Heart left ventricle (tissue), 16 donors: ENCODE data around the gene EFNA2. TPM values are rescaled to one million over a fixed set of nuclear protein-coding genes. Genes with fewer than 3 reads are reported as not detected.

Source experiments
- ATAC-seq, 4 donors: fragments of 200-7000 bp; cut with Tn5 transposase; one replicate each; pipeline ENCODE4 v1.9.1; 2020 to 2022; ENCODE audit warnings: moderate library complexity in 4 of 4, mild to moderate bottlenecking in 3 of 4, moderate number of reproducible peaks in 1 of 4
- DNase-seq, 5 donors: peaks; one replicate each; pipeline ENCODE4 v3.0.0-alpha.2; 2020
- H3K27ac ChIP-seq, 12 donors: fragments of 200-600 bp; sonication (generic) in 4 of 12; one replicate each; pipeline versions ENCODE4 v1.5.0 to v1.8.0; 2016 to 2022; ENCODE audit warnings: mild to moderate bottlenecking in 2 of 12
- H3K27me3 ChIP-seq, 9 donors: fragments of 200-600 bp; sonication (generic) in 2 of 9; one replicate each; pipeline versions ENCODE4 v1.5.1 to v1.8.0; 2016 to 2022; ENCODE audit warnings: mild to moderate bottlenecking in 3 of 9
- H3K36me3 ChIP-seq, 9 donors: fragments of 200-600 bp; sonication (generic) in 2 of 9; one replicate each; pipeline versions ENCODE4 v1.5.0 to v1.8.0; 2018 to 2022; ENCODE audit warnings: mild to moderate bottlenecking in 2 of 9
- H3K4me1 ChIP-seq, 12 donors: fragments of 200-600 bp; sonication (generic) in 4 of 12; one replicate each; pipeline versions ENCODE4 v1.5.0 to v1.8.0; 2016 to 2022; ENCODE audit warnings: mild to moderate bottlenecking in 3 of 12
- H3K4me3 ChIP-seq, 12 donors: fragments of 200-600 bp; sonication (generic) in 4 of 12; one replicate each; pipeline versions ENCODE4 v1.5.0 to v1.8.0; 2017 to 2022; ENCODE audit warnings: mild to moderate bottlenecking in 9 of 12, moderate library complexity in 4 of 12
- H3K9me3 ChIP-seq, 12 donors: fragments of 200-600 bp; sonication (generic) in 4 of 12; one replicate each; pipeline versions ENCODE4 v1.5.0 to v1.8.0; 2016 to 2022; ENCODE audit warnings: mild to moderate bottlenecking in 1 of 12
- POLR2A ChIP-seq, 2 donors: fragments of 450-650 bp; IDR thresholded peaks; one replicate each; pipeline ENCODE4 v1.6.1; 2017; ENCODE audit warnings: antibody characterized with exemption in 2 of 2, mild to moderate bottlenecking in 2 of 2, moderate library complexity in 2 of 2
- WGBS, 4 donors: extraction: QIAGEN DNeasy Blood & Tissue Kit in 2 of 4; methylation state at CpG; one replicate each; pipeline versions ENCODE4 v1.1.5 to v1.1.7; 2013 to 2018; 5-methylcytosine and 5-hydroxymethylcytosine counted together
- intact Hi-C, 10 donors: fragments of 100-400 bp; cut with DNase I; formaldehyde crosslinking; loops; one replicate each; pipeline versions ENCODE4 v1.11.1 to v1.14.2; 2022
- polyA plus RNA-seq, 2 donors: library from polyadenylated mRNA; stranded (reverse); fragments of 200-250 nt; gene quantifications; one replicate each; pipeline ENCODE4 v1.2.3, GENCODE V29; 2013
- total RNA-seq, 9 donors: library from RNA; depleted of rRNA in 2 of 9; stranded (reverse); fragments of >200 nt in 2 of 9; fragmentation: NEBNext Ultra II Directional in 3 of 9; extraction: Animal tissue kit (Norgen Biotek cat#: 25700) in 3 of 9; gene quantifications; one replicate each; pipeline versions ENCODE4 v1.1.0 to v1.2.4, GENCODE V29; 2016 to 2023
- TF ChIP-seq, protein P1 (sequence below), 12 donors: fragments of 200-600 bp; sonication (generic) in 4 of 12; IDR thresholded peaks; one replicate each; pipeline versions ENCODE4 v1.5.0 to v1.8.0; 2018 to 2022; ENCODE audit warnings: antibody characterized with exemption in 12 of 12, mild to moderate bottlenecking in 5 of 12
- donor health status: ischemic (EF 13 %, LVEDD 7.1; RV severe dilation, severe dysfunction).
- donor health status: healthy with polysubstance abuse.
- donor health status: DM: no; HTN: yes; CAD: no.
- donor health status: DM: no; HTN: no; CAD: no.
- donor health status: ischemic (EF 25% LVEDD 6.9; RV normal size, moderate dysfunction).
- donor health status: ischemic (EF 25% LVEDD 5.7; RV mildly dilated, moderate dysfunction).
- donor health status: healthy.
- donor health status: DM: yes; HTN: yes; CAD: no.
- donor health status: ischemic (EF 35%, LVEDD 5.7; RV mildly dilated, moderate dysfunction).
- donor health status: nonischemic (EF 11% LVEDD 7.7; RV severe dilation, severe dysfunction).
- donor health status: DM: yes; HTN: yes; CAD: no.
- donor health status: PGD.
- donor health status: ischemic (EF 29% LVEDD 5.4; RV normal size, mild dysfunction).
- donor health status: nonischemic (EF 23%, LVEDD 6.1; RV moderate dilation, normal function).

EFNA2 gene
- total and polyA plus RNA-seq, 11 donors, result not detected

DNA sequence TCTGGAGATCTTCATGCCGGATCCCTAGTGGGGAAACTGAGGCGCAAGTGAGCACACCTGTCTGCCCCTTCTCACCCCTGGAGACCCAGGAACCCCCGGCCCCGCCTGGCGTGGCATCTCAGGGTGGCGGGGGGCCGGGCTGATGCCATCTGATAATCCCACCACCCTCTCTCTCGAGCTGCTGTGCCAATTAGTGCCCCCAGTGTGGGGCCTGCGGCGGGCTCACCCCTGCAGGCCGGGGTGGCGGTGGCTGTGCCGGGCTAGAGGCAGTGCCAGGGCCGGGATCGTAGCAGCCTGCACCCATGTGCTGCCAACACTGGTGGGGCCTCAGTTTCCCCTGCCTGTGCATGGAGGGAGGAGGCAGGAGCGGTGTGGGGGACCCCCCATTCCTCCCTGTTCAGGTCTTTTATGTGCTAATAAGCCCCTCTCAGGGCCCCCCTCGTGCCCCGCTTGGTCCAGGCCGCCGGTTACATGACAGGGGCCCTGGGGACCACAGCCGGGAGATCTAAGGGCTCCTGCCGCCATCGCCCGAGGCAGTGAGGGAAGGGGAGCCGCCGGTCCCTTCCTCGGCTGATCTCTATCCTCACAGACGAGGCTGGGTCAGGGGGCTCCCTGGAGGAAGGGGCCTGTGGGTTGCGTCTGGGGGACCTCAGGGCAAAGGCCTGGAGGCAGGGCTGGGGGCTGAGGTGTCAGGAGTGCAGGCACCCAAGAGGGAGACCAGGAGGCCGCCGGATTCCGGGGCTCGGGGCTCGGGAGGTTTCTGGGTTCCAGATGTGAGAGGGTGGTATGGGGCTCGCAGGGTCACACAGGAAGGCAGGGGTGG lies 8.3 kb downstream of the EFNA2 start:
- ATAC-seq (no peak), DNase-seq (no peak)
- Histone ChIP-seq H3K9me3 (no peaks in the 10 kb centered on the region), H3K4me3 (no peak overlapping the region), H3K4me1 (peaks cover 0 to 11% (median 1%) of the 10 kb centered on the region in 12 donors), H3K27me3 (peaks cover 9 to 66% (median 37%) of the 10 kb centered on the region in 9 donors), H3K36me3 (no peaks in the 10 kb centered on the region), H3K27ac (no peak overlapping the region)
- intact Hi-C loops, result no loop called here
- no peak for TF ChIP-seq POLR2A (IDR thresholded peaks at IDR 0.05)
- TF ChIP-seq, protein P1, sequence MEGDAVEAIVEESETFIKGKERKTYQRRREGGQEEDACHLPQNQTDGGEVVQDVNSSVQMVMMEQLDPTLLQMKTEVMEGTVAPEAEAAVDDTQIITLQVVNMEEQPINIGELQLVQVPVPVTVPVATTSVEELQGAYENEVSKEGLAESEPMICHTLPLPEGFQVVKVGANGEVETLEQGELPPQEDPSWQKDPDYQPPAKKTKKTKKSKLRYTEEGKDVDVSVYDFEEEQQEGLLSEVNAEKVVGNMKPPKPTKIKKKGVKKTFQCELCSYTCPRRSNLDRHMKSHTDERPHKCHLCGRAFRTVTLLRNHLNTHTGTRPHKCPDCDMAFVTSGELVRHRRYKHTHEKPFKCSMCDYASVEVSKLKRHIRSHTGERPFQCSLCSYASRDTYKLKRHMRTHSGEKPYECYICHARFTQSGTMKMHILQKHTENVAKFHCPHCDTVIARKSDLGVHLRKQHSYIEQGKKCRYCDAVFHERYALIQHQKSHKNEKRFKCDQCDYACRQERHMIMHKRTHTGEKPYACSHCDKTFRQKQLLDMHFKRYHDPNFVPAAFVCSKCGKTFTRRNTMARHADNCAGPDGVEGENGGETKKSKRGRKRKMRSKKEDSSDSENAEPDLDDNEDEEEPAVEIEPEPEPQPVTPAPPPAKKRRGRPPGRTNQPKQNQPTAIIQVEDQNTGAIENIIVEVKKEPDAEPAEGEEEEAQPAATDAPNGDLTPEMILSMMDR (IDR thresholded peaks at IDR 0.05), result no peak
- WGBS, 4 donors, result 80 to 85% (median 83%) methylated on average over 23 to 35 of the region's 35 CpGs

DNA sequence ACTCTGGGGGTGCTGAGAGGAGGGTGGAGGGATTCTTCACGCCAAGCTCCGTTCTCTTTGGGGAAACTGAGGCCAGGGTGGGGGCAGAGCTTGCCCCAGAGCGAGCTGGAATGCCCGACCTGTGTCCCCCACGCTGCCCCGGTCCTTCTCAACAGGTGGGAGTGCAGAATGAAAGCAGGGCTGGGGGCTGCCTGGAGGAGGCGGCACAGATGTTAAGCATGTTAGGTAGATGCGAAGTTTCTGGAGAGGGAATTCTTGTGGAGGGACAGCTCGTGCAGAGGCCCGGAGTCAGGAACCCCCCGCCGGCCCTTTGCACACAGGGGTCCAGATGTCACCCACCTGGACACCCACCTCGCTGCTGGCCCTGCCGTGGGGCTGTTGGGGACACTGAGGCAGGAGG lies 9.0 kb downstream of the EFNA2 start:
- intact Hi-C loops, result no loop called here

DNA sequence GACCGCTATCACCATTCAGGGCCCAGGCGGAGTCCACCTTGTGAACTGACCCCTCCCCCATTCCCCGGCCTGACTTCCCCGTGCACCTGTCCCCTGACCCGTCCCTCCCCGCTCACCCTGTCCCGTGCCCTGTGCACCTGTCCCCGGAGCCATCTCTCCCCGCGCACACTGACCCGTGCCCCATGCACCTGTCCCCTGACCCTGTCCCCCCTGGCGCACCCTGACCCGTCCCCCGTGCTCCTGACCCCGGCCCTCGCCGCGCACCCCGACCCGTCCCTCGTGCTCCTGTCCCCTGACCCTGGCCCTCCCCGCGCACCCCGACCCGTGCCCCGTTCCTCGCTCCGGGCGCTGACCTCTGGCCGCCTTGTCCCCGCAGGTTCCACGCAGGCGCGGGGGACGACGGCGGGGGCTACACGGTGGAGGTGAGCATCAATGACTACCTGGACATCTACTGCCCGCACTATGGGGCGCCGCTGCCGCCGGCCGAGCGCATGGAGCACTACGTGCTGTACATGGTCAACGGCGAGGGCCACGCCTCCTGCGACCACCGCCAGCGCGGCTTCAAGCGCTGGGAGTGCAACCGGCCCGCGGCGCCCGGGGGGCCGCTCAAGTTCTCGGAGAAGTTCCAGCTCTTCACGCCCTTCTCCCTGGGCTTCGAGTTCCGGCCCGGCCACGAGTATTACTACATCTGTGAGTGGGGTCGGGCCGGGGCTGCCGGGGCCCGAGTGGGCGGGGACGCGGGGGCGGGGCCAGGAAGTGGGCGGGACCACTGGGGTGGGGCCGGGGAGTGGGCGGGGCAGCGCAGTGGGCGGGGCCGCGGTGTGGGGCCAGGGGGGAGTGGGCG lies 9.7 kb downstream of the EFNA2 start:
- peaks cover 0 to 11% (median 1%) of the 10 kb centered on the region in 12 donors for H3K4me1 ChIP-seq
- no peak for DNase-seq
- intact Hi-C loops, result no loop called here
- peak in 1 of 4 donors; percentile 38 for ATAC-seq
- peak overlapping the region in 3 of 12 donors; percentile 8 to 25 (median 20) for H3K4me3 ChIP-seq
- WGBS, 4 donors, result 16 to 40% (median 27%) methylated on average over 34 to 82 of the region's 82 CpGs
- H3K27me3 ChIP-seq, result peaks cover 5 to 53% (median 37%) of the 10 kb centered on the region in 9 donors
- no peak overlapping the region for H3K27ac ChIP-seq
- no peaks in the 10 kb centered on the region for H3K9me3 ChIP-seq
- no peaks in the 10 kb centered on the region for H3K36me3 ChIP-seq
- TF ChIP-seq, protein P1 (IDR thresholded peaks at IDR 0.05), result no peak
- TF ChIP-seq POLR2A (IDR thresholded peaks at IDR 0.05), result no peak

More for the DNA sequence above, 9.0 kb downstream of the EFNA2 start:
- H3K36me3 ChIP-seq, result no peaks in the 10 kb centered on the region
- peaks cover 0 to 11% (median 1%) of the 10 kb centered on the region in 12 donors for H3K4me1 ChIP-seq
- peaks cover 9 to 60% (median 37%) of the 10 kb centered on the region in 9 donors for H3K27me3 ChIP-seq
- no peak overlapping the region for H3K27ac ChIP-seq
- no peak overlapping the region for H3K4me3 ChIP-seq
- TF ChIP-seq POLR2A (IDR thresholded peaks at IDR 0.05), result no peak
- TF ChIP-seq, protein P1 (IDR thresholded peaks at IDR 0.05), result no peak
- ATAC-seq (no peak), DNase-seq (no peak)
- no peaks in the 10 kb centered on the region for H3K9me3 ChIP-seq
- 77 to 82% (median 79%) methylated on average over 13 to 14 of the region's 14 CpGs for WGBS, 4 donors

DNA sequence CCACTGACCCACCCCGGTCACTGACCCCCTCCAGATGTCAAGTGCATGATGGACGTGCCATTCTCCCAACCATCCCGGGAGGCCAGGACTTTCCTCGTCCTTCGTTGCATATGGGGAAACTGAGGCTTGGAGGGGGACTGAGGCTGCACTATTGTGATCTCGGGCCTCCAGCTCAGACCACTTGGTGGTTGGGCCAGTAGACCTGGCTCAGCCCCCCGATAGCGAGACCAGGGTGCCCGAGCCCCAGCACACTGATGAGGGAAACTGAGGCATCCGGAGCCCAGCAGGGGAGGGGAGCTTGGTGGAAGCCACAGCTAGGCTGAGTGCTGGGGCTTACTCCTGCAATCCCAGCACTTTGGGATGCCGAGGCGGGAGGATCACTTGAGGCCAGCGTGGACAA lies 10.4 kb downstream of the EFNA2 start:
- Histone ChIP-seq H3K36me3 (no peaks in the 10 kb centered on the region), H3K4me3 (no peak overlapping the region), H3K27ac (no peak overlapping the region), H3K4me1 (peaks cover 0 to 11% (median 1%) of the 10 kb centered on the region in 12 donors), H3K27me3 (peaks cover 5 to 46% (median 33%) of the 10 kb centered on the region in 9 donors), H3K9me3 (no peaks in the 10 kb centered on the region)
- WGBS, 4 donors, result 81 to 95% (median 82%) methylated on average over 7 to 13 of the region's 13 CpGs
- ATAC-seq, result no peak
- intact Hi-C loops, result no loop called here
- no peak for TF ChIP-seq POLR2A (IDR thresholded peaks at IDR 0.05)
- TF ChIP-seq, protein P1 (IDR thresholded peaks at IDR 0.05), result no peak
- no peak for DNase-seq
